ENCODE measurements around the gene ANAPC7.
"Not testable (repeated sequence)": the region's sequence is repeated elsewhere in the genome, so short reads cannot be mapped to it uniquely, and the experiment has no call there.

Gene ANAPC7

GRCh38 chr12:110373425-110373824, 30.1 kb downstream of the ANAPC7 start:
- no peak for DNase-seq

DNA sequence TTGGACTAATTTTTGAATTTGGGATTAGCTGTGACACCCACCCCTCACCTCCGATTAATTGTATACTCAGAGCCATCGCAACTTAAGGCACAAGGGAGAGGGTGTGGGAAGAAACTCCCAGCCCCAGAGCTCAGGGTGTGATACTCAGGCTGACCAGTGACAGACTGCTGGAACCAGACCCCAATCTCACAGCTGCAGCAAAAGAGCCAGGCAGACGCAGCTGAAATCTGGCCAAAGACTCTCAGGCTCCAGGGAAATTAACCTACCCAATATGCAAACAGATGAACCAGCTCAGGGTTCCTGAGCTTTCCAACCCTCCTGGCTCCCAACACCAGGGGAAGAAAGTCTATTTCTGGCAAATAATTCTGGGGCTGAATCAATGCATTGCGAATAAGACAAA, 30.5 kb downstream of the ANAPC7 start:
- DNase-seq: no peak

GRCh38 chr12:110372056-110372425, 31.5 kb downstream of the ANAPC7 start:
- DNase-seq: no peak

GRCh38 chr12:110371408-110372055, 32.0 kb downstream of the ANAPC7 start:
- no peak for DNase-seq

GRCh38 chr12:110370732-110371231, 32.7 kb downstream of the ANAPC7 start:
- no peak for DNase-seq

- no peak for DNase-seq
Measured at GRCh38 chr12:110369992-110370391, 33.5 kb downstream of the ANAPC7 start.

GRCh38 chr12:110367181-110367864, 36.2 kb downstream of the ANAPC7 start:
- no peak for DNase-seq

DNA sequence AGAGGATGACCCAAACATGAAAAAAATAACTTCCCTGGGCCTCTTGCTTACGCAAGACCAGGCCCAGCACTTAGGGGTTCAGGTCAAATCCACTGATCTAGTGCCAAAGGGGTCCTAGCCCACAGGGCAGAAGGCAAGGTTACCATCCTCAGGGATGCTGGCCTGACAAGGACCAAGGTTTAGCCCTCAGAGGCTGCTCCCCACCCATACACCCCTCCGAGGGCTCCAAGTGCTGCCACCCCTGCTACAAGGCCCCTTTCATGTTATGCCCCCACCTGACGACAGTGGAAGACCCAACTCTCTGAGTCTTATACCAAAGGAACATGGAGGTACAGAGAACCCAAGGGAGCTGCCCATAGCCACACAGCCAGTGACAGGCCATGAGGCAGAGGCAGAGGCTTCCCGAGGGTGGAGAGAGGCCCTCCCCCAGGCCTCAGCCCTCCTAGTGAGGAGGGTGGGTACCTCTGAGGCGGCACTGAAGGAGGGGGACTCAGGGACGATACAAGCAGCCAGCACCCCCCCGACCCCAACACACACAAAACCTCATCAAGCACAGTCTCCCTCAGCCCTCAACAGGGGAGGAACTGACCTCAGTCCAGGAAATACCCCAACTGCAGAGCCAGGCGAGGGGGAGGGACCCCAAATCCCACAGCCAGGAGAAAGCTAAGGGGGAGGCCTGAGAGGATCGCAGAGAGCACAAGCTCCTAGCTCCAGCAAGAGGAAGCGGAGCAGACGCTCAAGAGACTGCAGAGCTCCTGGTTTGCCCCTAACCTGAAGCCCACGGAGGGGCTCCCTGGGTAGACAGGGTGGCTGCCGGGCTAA, 37.0 kb downstream of the ANAPC7 start:
- DNase-seq: no peak

- no peak for DNase-seq
Measured at GRCh38 chr12:110365489-110366320, 37.8 kb downstream of the ANAPC7 start.

DNA sequence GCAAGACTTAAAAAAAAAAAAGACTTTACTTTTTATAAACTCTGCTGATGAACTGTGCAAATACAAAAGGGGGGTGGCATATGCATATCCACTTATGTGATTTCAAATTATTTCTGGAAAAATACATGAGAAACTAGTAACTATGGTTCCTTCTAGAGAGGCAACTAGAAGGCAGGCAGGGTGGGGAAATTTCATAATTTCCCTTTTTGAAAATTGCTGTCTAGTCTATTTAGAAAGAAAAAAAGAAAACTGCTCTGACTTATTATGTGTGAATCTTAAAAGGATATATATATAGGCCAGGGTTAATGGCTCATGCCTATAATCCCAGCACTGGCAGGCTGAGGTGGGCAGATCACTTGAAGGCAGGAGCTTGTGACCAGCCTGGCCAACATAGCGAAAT, 42.3 kb downstream of the ANAPC7 start:
- DNase-seq: no peak

DNA sequence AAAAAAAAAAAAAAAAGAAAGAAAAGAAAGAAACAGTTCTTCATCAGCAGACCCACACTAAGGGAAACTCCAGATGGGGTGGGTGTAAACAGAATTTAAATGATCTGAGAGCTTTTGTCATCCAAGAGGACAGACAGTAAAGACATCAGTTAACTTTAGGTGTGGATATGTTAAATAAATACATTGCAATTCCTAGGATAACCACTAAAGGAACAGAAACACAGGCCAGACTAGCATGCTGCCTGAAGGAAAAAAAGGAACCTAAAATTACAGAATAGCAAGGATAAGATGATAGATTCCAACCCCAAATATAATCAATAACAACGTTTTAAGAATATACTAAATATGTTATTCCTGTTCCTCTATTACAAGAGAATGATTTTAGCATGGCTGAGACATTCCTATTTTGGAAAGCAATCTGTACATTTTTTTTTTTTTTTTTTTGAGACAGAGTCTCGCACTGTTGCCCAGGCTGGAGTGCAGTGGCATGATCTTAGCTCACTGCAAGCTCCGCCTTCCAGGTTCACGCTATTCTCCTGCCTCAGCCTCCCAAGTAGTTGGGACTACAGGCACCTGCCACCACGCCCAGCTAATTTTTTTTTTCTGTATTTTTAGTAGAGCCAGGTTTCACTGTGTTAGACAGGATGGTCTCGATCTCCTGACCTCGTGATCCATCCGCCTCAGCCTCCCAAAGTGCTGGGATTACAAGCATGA, 45.0 kb downstream of the ANAPC7 start:
- not testable (repeated sequence) for DNase-seq

- peak; percentile 13 for DNase-seq
Measured at GRCh38 chr12:110355073-110355472, 48.4 kb downstream of the ANAPC7 start.

DNA sequence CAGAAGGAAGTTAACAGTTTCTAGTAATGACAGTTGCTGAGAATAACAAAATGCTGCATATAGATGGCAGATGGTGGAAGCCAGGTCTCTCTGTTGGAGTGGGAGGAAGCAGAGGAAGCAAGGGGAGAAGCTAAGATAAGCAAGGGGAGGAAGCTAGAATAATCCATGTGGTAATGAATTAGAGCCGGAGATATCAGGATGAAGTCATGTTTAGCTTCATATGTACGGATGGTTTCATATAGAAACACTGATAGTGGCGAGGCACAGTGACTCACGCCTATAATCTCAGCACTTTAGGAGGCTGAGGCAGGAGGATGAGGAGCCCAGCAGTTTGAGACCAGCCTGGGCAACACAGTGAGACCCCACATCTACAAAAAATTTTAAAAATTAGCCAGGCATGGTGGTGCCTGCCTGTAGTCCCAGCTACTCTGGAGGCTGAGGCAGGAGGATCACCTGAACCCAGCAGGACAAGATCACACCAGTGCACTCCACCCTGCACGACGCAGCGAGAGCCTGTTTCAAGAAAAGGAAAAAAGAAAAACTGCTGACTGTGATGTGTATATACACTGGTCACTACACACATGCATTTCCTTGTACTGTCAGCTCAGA, 49.2 kb downstream of the ANAPC7 start:
- DNase-seq: no peak

DNA sequence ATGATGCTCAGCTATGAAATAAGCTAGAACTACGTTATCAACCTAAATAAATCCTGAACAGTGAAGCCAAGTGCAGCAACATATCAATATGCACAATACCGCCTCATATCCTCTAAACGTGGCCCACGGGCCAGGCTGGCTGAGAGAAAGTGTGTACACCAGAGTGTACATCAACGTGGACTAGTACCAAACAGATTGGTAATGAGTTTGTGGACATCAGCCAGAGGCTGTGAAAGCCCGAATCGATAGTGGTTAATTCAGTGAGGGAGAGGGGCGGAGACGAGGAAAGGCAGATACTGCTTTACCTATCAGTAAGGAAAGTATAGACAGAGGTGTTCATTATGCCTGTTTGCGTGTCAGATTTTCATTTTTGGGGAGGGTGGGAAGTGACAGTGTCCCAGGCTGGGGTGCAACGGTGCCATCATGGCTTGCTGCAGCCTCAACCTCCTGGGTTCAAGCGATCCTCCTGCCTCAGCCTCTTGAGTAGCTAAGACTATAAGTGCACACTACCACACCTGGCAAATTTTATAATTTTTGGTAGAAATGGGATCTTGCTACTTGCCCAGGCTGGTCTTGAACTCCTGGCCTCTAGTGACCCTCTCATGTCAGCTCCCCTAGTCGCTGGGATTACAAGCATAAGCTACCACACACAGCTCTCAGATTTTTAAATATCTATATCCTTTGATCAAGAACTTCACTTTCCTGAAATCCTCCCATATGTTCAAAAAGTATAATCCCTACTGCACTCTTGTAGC, 50.1 kb downstream of the ANAPC7 start:
- no peak for DNase-seq

DNA sequence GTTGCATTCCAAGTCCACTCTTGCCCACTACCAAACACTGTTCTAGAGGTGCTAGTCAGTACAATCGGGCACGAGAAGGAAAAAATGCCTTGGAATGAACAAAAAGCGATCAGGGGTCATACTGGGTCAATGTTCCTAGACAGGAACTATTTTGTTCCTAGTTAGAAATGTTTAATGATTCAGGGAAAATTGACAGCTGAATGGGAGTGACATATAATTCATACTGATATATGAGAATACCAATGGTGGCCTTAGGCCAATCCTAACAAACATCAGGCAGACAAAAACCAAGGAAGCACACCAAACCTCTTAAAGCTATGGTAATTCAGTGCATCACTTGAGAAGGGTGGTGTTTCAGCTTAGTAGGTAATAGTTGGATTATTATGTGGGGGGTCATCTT, 51.1 kb downstream of the ANAPC7 start:
- DNase-seq: no peak

GRCh38 chr12:110351119-110351518, 52.4 kb downstream of the ANAPC7 start:
- DNase-seq: no peak

DNA sequence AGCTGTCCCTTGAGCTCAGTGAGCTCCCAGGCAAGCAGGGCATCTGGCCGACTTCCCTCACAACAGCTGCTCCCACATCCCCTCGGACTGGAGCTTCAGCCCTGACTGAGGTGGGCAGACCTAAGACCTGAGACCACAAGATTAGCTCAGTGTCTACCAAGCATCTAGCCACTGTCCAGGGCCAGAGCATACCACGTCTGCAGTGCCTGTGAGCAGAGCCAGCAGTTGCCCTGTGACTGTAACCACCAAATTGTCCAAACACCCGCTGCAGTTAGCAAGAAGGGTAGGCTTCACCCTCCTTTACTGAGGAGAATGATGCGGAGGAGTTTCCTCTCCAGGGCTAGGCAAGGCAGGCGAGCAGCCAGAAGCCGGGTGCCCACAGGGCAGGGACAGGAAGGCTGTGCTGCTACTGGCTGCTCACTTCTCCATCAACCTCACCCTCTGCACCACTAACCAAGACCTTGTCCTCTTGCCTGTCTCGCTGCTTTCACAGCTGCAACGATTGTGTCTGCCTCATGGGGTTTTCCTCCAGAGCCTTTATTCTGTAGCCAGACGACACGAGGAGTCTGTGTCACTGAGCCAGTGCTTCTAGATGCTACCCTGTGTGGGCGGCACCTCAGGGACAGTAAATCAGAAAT, 53.9 kb downstream of the ANAPC7 start:
- no peak for DNase-seq

DNA sequence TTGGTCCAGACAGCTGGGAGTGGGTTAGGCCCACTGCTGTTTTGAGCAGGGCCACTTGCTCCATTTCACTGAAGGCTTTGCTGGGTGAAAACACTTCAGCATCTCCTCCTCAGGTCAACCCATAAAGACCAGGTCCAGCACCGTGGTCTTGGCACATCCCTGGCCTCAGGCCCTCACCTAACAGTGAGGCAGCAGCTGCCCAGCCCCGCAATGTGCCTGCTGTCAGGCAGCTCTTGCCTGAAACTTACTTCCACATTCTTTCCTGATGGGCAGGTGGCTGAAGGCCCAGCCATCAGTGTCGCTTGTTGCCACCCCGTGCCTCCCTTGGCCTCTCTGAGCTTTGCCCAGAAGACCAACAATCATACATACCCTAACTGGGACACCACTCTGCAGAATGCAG, 54.4 kb downstream of the ANAPC7 start:
- DNase-seq: no peak

- DNase-seq: no peak
Measured at GRCh38 chr12:110348431-110349059, 55.0 kb downstream of the ANAPC7 start.

GRCh38 chr12:110347767-110348166, 55.7 kb downstream of the ANAPC7 start:
- no peak for DNase-seq

Data from T-helper 9 cell (primary cell).